Activated T-helper 2 cell treated with anti-CD3 and anti-CD28 coated beads, Interferon-gamma antibody, Interleukin-2, Interleukin-4, amounts not matched to agents 10 μg/mL and 5 μg/mL and 100 μg/mL, durations not matched to agents 14 hours and 24 hours and 36 hours (primary cell): ENCODE results near the gene SNRNP27. TPM values are rescaled to one million over a fixed set of nuclear protein-coding genes. Genes with fewer than 3 reads are reported as not detected.
A peak's percentile ranks its signal among the peaks of the same experiment; 100 is the strongest.

Source experiments
- DNase-seq: peaks from one replicate; pipeline ENCODE4 v3.0.0; 2021; ENCODE audit warnings: low spot score
- H3K27ac Mint-ChIP-seq: one replicate; pipeline ENCODE4 v1.8.0; 2021; ENCODE audit warnings: mixed read lengths
- H3K27me3 Mint-ChIP-seq: one replicate; pipeline ENCODE4 v1.8.0; 2021; ENCODE audit warnings: low read depth, mixed read lengths
- H3K36me3 Mint-ChIP-seq: one replicate; pipeline ENCODE4 v1.8.0; 2021; ENCODE audit warnings: low read depth, mixed read lengths
- H3K4me1 Mint-ChIP-seq: one replicate; pipeline ENCODE4 v1.8.0; 2021; ENCODE audit warnings: low read depth, mixed read lengths
- H3K4me3 Mint-ChIP-seq: one replicate; pipeline ENCODE4 v1.8.0; 2021; ENCODE audit warnings: low read depth, mild to moderate bottlenecking, moderate library complexity, mixed read lengths
- H3K9me3 Mint-ChIP-seq: one replicate; pipeline ENCODE4 v1.8.0; 2021; ENCODE audit warnings: mixed read lengths
- intact Hi-C: fragments of 100-400 bp; cut with micrococcal nuclease; formaldehyde crosslinking; loops from one replicate; pipeline ENCODE4 v1.15.1; 2023
- total RNA-seq: library from RNA; stranded (reverse); gene quantifications from 2 replicates; pipeline ENCODE4 v1.2.3, GENCODE V29; 2022

The SNRNP27 gene
- total RNA-seq, 1 donor from 2014 or later: 62.6 TPM

DNA sequence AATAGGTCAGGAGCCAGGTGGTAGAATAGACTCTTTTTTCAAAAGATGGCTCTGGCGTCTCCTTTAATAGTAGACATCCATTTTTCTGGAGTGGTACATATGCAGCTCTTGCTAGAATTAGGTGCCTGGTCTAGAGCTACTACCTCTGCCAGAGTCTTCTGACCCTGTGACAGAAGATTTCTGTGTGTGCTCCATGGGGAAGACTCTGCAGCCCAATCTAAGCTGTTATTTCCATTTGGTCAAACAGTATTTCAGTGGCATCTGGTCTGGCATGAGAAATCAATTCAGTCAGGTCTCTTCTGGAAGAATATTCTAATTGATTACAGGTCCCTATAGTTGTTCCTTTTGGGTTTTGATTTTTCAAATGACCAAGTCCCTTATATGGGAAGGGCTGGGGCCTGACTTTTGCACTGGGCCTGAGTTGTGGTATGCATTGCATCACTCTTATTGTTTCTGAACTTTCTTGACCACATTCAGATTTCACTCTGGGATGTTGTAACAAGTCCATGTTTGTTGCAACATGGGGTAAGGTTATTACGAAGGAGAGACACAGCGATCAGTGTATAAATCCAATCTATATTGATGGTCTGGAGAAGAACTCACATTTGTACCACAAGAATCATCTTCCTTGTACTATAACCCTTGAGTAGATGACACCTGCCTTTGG lies 33.2 kb downstream of the SNRNP27 start:
- H3K27ac Mint-ChIP-seq: no peak overlapping the region
- H3K36me3 Mint-ChIP-seq: peaks cover 50% of the 10 kb centered on the region
- H3K27me3 Mint-ChIP-seq: no peaks in the 10 kb centered on the region
- H3K9me3 Mint-ChIP-seq: no peaks in the 10 kb centered on the region
- intact Hi-C loops: no loop called here
- no peak overlapping the region for H3K4me3 Mint-ChIP-seq
- peaks cover 26% of the 10 kb centered on the region for H3K4me1 Mint-ChIP-seq
- DNase-seq: no peak

DNA sequence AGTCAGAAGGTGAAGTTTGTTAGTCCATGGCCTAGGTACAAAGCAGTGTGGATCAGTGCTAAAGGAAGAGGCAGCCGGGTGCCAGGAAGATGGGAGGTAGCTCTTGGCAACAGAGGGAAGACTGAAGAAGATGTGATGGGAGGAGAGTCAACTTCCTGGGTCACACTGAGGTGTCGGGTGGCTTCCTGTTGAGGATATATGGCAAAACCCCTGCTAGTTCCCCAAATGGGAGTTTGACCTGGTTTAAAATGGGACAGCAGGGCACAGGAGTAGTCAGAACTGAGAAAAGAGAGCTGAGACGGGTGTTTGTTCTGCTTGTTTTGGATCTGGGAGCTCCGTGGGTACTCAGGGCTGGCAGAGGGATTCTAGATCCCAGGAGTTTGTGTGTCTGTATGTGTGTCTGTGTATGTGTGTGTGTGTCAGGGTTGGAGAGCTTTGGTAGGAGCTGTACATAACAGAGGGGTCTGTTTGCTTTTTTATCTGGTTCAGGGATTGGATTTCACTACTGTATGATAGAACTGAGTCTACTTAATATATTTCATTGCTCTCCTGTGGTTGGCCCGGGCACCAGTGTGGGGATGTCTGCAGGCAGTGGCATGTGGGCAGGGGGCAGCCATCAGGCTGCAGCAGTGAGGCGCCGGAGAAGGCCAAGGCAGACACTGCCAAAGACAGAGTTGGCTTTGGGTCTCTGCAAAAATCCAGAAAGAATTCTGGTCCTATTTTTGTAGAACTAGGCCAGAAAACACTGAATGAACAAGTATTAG lies 38.3 kb downstream of the SNRNP27 start:
- intact Hi-C loops: loop anchor here (5.0 kb wide), 1 partner anchor 135 kb away; no protein-coding TSS in a partner anchor
- Mint-ChIP-seq H3K27ac (peak overlapping the region; percentile 64), H3K27me3 (no peaks in the 10 kb centered on the region), H3K36me3 (peaks cover 44% of the 10 kb centered on the region), H3K9me3 (no peaks in the 10 kb centered on the region), H3K4me3 (no peak overlapping the region), H3K4me1 (peaks cover 28% of the 10 kb centered on the region)
- DNase-seq: no peak

DNA sequence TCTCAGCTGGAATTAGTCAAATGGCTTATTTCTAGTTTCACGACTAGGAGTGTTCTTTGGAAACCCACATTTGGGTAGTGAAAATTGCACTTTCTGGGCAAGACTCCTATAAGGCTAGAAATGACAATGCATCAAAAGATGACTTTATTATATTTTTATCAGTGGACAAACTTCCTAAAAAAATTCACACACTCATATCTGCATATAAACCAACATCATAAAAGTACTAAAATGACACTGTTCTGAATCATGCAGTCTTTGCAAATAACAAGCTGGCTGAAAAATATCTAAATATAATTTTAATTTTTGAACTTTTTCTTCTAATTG lies 38.8 kb downstream of the SNRNP27 start:
- intact Hi-C loops: loop anchor here (5.0 kb wide), 1 partner anchor 135 kb away; no protein-coding TSS in a partner anchor
- no peak for DNase-seq
- H3K9me3 Mint-ChIP-seq: no peaks in the 10 kb centered on the region
- H3K4me3 Mint-ChIP-seq: no peak overlapping the region
- H3K4me1 Mint-ChIP-seq: peaks cover 25% of the 10 kb centered on the region
- H3K36me3 Mint-ChIP-seq: peaks cover 45% of the 10 kb centered on the region
- H3K27ac Mint-ChIP-seq: peak overlapping the region; percentile 64
- no peaks in the 10 kb centered on the region for H3K27me3 Mint-ChIP-seq

DNA sequence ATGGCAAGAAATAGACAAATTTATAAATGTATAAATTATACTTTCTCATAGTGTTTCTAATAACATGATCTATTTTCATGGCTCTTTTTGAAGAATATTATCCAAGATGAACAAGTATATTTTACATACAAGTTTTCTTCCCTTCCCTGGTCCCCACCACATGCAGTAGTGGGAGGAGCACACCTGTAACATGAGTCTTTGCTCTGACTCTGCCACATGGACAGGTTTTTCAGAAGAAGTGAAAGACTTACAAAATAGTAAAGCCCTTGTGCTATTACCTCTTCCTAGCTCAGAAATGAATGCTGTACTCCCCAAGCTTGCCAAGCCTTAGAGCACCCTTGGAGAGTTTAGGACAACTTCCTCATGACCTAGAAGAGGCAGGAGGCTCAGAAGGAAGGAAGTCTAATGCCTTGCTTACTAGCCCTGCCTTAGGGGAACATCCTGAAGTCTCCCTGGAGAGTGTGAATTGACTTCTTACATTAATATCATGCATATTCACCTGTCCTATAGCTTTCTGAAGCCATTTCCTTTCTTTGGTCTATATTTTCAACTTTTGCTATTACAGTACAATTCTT lies 39.6 kb downstream of the SNRNP27 start:
- Mint-ChIP-seq H3K36me3 (peaks cover 46% of the 10 kb centered on the region), H3K27me3 (no peaks in the 10 kb centered on the region), H3K4me1 (peaks cover 25% of the 10 kb centered on the region), H3K9me3 (no peaks in the 10 kb centered on the region), H3K4me3 (no peak overlapping the region), H3K27ac (no peak overlapping the region)
- intact Hi-C loops: loop anchor here (5.0 kb wide), 1 partner anchor 134 kb away; no protein-coding TSS in a partner anchor
- no peak for DNase-seq

DNA sequence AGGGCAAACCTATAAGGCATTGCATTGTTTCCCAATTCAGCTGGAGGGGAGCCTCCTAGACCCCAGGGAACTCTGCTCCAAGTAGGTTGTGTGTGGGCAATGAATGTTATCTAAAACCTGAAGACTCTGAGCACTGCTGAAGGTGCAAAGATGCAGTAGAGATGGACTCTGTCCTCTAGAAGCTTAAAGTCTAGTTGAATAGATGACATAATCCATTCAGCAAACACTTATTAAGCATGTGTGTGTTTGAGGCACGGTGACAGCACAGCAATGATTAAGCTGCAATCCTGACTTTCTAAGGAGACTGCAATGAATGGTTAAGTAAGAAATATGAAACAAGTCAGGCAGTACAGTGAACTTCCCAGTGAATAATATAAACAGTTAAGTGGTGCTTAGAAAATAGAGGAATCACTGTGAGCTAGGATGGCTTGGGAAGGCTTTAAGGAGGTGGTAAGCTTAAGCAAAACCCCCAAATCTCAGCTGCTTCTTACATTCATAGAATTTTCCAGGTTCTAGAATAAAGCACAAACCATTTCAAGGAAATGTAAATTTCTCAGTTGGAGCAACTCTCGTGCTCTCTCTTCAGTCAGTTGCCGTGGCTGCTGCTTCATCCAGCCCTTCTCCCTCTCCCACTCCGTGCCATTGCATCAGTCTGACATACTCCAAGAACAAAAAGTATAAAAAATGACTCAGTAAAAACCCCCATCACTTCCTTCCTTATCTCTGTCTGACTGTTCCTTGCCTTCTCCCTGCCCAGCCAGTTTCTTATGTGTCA lies 40.3 kb downstream of the SNRNP27 start:
- Mint-ChIP-seq H3K4me1 (peaks cover 25% of the 10 kb centered on the region), H3K36me3 (peaks cover 52% of the 10 kb centered on the region), H3K27me3 (no peaks in the 10 kb centered on the region), H3K9me3 (no peaks in the 10 kb centered on the region), H3K27ac (peak overlapping the region; percentile 25), H3K4me3 (no peak overlapping the region)
- DNase-seq: no peak
- intact Hi-C loops: loop anchor here (5.0 kb wide), 1 partner anchor 133 kb away; no protein-coding TSS in a partner anchor

DNA sequence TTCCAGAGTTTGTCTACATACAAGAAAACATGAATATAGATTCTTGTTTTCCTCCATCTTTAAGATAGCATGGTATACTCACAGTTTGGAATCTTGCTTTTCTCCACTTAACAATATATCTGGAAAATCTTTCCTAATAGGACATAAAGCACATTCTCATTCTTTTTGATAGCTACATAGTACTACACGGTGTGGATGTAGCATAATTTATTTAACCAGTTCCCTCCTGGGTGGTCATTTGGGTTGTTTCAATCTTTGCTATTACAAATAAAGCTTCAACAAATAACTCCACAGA lies 40.8 kb downstream of the SNRNP27 start:
- peak overlapping the region; percentile 25 for H3K27ac Mint-ChIP-seq
- no peak for DNase-seq
- H3K9me3 Mint-ChIP-seq: no peaks in the 10 kb centered on the region
- no peaks in the 10 kb centered on the region for H3K27me3 Mint-ChIP-seq
- H3K4me1 Mint-ChIP-seq: peaks cover 25% of the 10 kb centered on the region
- H3K4me3 Mint-ChIP-seq: no peak overlapping the region
- H3K36me3 Mint-ChIP-seq: peaks cover 53% of the 10 kb centered on the region
- intact Hi-C loops: loop anchor here (5.0 kb wide), 1 partner anchor 133 kb away; no protein-coding TSS in a partner anchor

DNA sequence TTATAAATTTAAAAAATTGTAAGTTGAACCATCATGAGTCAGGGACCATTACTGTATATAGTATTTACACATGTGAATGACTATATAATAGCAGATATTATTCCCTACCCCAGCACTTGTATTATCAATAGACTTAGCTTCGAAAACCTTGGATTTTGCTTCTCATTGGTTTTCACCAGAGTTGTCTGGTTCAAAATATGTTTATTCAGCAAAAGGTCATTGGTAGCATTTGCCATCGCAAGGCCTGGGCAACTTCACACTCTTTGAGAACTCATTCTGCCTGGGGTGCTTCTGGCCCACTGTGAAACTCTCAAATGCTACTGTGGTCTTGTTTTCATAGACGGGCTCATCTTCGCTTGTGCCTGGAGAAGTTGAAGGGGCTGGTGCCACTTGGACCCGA lies 41.3 kb downstream of the SNRNP27 start:
- H3K27me3 Mint-ChIP-seq: no peaks in the 10 kb centered on the region
- H3K9me3 Mint-ChIP-seq: no peaks in the 10 kb centered on the region
- peaks cover 25% of the 10 kb centered on the region for H3K4me1 Mint-ChIP-seq
- DNase-seq: no peak
- intact Hi-C loops: no loop called here
- no peak overlapping the region for H3K4me3 Mint-ChIP-seq
- peaks cover 56% of the 10 kb centered on the region for H3K36me3 Mint-ChIP-seq
- H3K27ac Mint-ChIP-seq: no peak overlapping the region

DNA sequence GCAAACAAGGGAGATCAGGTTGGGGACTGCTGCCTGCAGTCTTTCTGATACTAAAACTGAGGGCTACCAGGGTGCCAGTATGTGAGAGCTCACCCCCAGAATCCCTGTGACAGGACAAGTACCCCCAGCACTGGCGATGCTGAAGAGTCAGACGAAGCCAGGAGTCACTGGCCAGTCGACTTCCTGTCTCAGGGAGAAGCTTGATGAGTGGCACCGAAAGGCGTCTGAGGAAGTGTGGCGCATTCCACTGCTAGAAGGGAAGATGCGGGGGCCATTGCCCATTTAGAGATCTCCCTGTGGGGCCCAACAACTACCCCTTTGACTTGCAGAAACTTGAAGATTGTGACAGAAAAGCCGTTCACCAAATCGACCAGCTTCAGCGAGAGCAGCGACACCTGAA lies 43.1 kb downstream of the SNRNP27 start:
- Mint-ChIP-seq H3K27ac (no peak overlapping the region), H3K4me1 (peaks cover 21% of the 10 kb centered on the region), H3K36me3 (peaks cover 64% of the 10 kb centered on the region), H3K9me3 (no peaks in the 10 kb centered on the region), H3K27me3 (no peaks in the 10 kb centered on the region), H3K4me3 (no peak overlapping the region)
- DNase-seq: no peak
- intact Hi-C loops: no loop called here

DNA sequence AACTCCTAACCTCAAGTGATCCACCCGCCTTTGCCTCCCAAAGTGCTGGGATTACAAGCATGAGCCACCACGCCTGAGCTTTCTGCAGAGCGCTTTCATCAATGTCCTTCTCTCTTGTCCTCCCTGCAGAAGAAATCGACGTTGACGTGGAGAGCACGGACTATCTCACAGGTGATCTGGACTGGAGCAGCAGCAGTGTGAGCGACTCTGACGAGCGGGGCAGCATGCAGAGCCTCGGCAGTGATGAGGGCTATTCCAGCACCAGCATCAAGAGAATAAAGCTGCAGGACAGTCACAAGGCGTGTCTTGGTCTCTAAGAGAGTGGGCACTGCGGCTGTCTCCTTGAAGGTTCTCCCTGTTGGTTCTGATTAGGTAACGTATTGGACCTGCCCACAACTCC lies 44.2 kb downstream of the SNRNP27 start:
- Mint-ChIP-seq H3K4me1 (peaks cover 14% of the 10 kb centered on the region), H3K27me3 (no peaks in the 10 kb centered on the region), H3K4me3 (no peak overlapping the region), H3K27ac (no peak overlapping the region), H3K36me3 (peaks cover 67% of the 10 kb centered on the region), H3K9me3 (no peaks in the 10 kb centered on the region)
- DNase-seq: no peak
- intact Hi-C loops: no loop called here

DNA sequence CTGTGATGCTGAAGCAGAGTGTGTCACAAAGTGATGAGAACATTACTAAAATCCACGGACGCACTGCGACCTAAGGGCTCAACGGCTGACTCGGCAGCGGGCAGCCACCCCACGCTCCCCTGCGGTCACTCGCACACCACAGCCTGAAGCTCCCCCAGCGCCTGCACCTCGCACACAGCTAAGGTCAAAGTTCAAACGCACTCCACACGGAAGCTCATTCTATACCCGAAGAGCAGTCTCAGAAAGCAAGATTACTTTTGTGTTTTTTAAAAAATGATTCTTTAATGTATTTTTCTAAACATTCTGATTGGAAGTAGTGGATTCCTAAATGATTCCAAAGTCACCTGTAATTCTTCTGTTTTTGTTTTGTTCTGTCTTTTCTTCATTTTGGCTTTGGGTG lies 46.0 kb downstream of the SNRNP27 start:
- no peak overlapping the region for H3K27ac Mint-ChIP-seq
- DNase-seq: no peak

DNA sequence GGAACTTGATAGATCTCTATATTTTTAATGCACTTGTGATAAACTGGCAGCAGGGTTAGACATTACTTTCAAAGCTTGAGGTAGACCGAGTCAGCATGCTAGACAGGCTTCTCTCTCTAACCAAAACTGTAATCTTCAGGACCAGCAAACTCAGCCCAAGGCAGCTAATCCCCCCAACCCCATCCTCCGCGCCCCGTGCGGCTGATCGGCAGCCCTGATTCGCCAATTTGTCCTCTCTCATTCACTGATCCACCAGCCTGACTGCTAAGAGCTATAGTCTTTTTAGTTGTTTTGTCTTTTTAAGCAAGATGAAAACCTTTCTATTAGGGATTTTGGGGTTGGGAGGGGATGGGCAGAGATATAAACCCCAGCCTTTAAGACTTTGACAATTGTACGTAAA lies 46.9 kb downstream of the SNRNP27 start:
- Mint-ChIP-seq H3K36me3 (peaks cover 72% of the 10 kb centered on the region), H3K4me3 (no peak overlapping the region), H3K27me3 (no peaks in the 10 kb centered on the region), H3K9me3 (no peaks in the 10 kb centered on the region), H3K4me1 (peaks cover 23% of the 10 kb centered on the region), H3K27ac (no peak overlapping the region)
- no peak for DNase-seq
- intact Hi-C loops: no loop called here

More for the DNA sequence above, 46.0 kb downstream of the SNRNP27 start:
- Mint-ChIP-seq H3K9me3 (no peaks in the 10 kb centered on the region), H3K36me3 (peaks cover 76% of the 10 kb centered on the region), H3K27me3 (no peaks in the 10 kb centered on the region), H3K4me1 (peaks cover 14% of the 10 kb centered on the region), H3K4me3 (no peak overlapping the region)
- intact Hi-C loops: no loop called here

DNA sequence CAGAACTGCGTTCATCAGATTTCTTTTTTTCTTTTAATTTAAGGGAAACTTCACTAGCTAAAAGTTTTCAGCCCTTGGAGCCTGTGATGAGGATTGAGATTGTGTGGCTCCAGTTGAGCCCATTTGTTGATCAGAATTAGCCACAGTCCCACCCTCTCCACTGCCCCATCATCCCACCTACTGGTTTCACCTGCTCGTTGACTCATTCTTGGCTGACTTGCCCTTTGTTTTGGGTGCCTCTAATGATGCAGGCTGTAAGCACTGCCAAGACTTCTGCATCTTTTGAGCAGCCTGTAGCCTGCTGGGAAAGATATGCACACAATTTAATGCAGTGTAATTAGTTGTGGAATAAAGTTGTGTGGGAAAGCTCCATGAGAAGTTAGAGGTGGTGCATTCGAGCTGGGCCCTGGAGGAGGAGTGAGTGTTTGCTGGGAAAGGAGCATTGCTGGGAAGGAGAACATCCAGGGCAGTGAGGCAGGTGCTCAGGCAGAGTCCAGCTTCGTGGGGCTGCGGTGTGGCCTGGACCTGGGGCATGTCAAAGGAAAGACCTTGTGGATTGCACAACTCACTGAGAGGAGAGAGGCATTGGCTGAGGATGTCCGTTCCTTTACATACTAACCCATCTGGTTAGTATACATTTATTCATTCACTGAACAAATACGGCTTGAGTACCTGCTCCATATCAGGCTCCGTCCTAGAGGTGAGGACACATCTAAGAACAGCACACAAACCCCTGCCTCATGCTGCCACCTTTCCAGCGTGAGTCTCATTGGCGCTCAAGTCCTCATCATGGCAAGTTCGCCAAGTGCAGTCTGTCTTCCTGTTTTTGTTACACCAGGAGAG lies 49.5 kb downstream of the SNRNP27 start:
- intact Hi-C loops: no loop called here
- Mint-ChIP-seq H3K27me3 (no peaks in the 10 kb centered on the region), H3K27ac (peak overlapping the region; percentile 76), H3K36me3 (peaks cover 50% of the 10 kb centered on the region), H3K4me3 (no peak overlapping the region), H3K4me1 (peaks cover 44% of the 10 kb centered on the region), H3K9me3 (no peaks in the 10 kb centered on the region)
- no peak for DNase-seq
